ENCODE results near the gene TBC1D10A. TPM values are rescaled to one million over a fixed set of nuclear protein-coding genes. Genes with fewer than 3 reads are reported as not detected.

TBC1D10A gene
- total RNA-seq, 1 donor from 2014 or later = 10.6 TPM

GRCh38 chr22:30245181-30245984, 81.4 kb downstream of the TBC1D10A start:
- DNase-seq = no peak

DNA sequence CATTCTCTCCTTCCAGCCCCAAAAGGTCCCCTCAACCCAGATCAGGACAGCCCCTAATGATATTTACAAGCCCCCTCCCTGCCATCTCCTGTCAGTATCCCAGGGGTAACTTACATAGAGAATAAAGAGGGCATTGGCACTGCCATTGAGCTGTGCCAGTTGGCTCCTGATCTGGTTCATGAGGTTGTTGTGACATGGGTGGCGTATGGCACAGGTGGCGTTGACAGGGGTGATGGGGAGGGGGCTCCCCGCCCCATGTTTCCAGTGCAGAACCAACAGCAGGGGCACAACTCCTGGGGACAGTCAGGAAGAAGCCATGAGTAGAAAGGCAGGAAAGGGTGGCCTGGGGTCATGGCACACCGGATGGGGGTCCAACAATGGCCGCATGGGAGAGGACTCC, 82.1 kb downstream of the TBC1D10A start:
- no peak for DNase-seq

- DNase-seq = no peak
Measured at GRCh38 chr22:30244066-30244465, 82.7 kb downstream of the TBC1D10A start.

- DNase-seq = no peak
Measured at GRCh38 chr22:30243661-30244060, 83.1 kb downstream of the TBC1D10A start.

Other genes with a start within 250 kb of the TBC1D10A start
- gene HORMAD2, start 246.5 kb downstream of the TBC1D10A start, total RNA-seq = not detected in 2 replicates
- 1.1 and 1.7 TPM in 2 replicates for gene LIF, start 80.2 kb downstream of the TBC1D10A start, total RNA-seq
- not detected in 2 replicates for gene OSM, start 60.1 kb downstream of the TBC1D10A start, total RNA-seq
- gene CASTOR1, start 37.4 kb downstream of the TBC1D10A start, total RNA-seq = 8.5 and 14.7 TPM in 2 replicates
- 17.5 and 34.9 TPM in 2 replicates for gene SF3A1, start 30.0 kb upstream of the TBC1D10A start, total RNA-seq
- gene CCDC157, start 30.1 kb upstream of the TBC1D10A start, total RNA-seq = 1.5 and 2.2 TPM in 2 replicates
- 15.1 and 29.3 TPM in 2 replicates for gene RNF215, start 60.5 kb upstream of the TBC1D10A start, total RNA-seq
- 16.2 and 17.0 TPM in 2 replicates for gene SEC14L2, start 70.1 kb upstream of the TBC1D10A start, total RNA-seq
- gene MTFP1, start 98.8 kb upstream of the TBC1D10A start, total RNA-seq = 31.7 and 36.8 TPM in 2 replicates
- not detected in 2 replicates for gene SEC14L3, start 145.1 kb upstream of the TBC1D10A start, total RNA-seq
- gene SEC14L4, start 178.8 kb upstream of the TBC1D10A start, total RNA-seq = 0.17 and 0.74 TPM in 2 replicates
- 0.05 and 0.34 TPM in 2 replicates for gene SEC14L6, start 219.8 kb upstream of the TBC1D10A start, total RNA-seq
- gene GAL3ST1, start 247.7 kb upstream of the TBC1D10A start, total RNA-seq = 0.05 and 0.17 TPM in 2 replicates